ENCODE measurements around the gene MGLL.

The MGLL gene

GRCh38 chr3:127822041-127822681 lies at the start of gene MGLL:
MGLL (minus strand) TSS chr3:127822515; CDS start chr3:127822318, 197 bp downstream.
- peak; percentile 48 for DNase-seq (ENCODE audit: low spot score)

- no peak for DNase-seq (ENCODE audit: low spot score)
Observed at GRCh38 chr3:127870156-127870555, 47.8 kb upstream of the MGLL start.

- no peak for DNase-seq (ENCODE audit: low spot score)
Observed at GRCh38 chr3:127867986-127868385, 45.7 kb upstream of the MGLL start.

- no peak for DNase-seq (ENCODE audit: low spot score)
Observed at GRCh38 chr3:127867412-127867811, 45.1 kb upstream of the MGLL start.

- no peak for DNase-seq (ENCODE audit: low spot score)
Observed at GRCh38 chr3:127865941-127866340, 43.6 kb upstream of the MGLL start.

GRCh38 chr3:127860211-127860696 lies 37.9 kb upstream of the MGLL start:
- DNase-seq (ENCODE audit: low spot score) = no peak

GRCh38 chr3:127859730-127860129 lies 37.4 kb upstream of the MGLL start:
- DNase-seq (ENCODE audit: low spot score) = no peak

GRCh38 chr3:127858937-127859336 lies 36.6 kb upstream of the MGLL start:
- DNase-seq (ENCODE audit: low spot score) = no peak

- DNase-seq (ENCODE audit: low spot score) = peak; percentile 13
Observed at GRCh38 chr3:127858521-127858920, 36.2 kb upstream of the MGLL start.

GRCh38 chr3:127857333-127857732 lies 35.0 kb upstream of the MGLL start:
- peak; percentile 10 for DNase-seq (ENCODE audit: low spot score)

- no peak for DNase-seq (ENCODE audit: low spot score)
Observed at GRCh38 chr3:127856801-127857200, 34.5 kb upstream of the MGLL start.

- DNase-seq (ENCODE audit: low spot score) = no peak
Observed at GRCh38 chr3:127855246-127855645, 32.9 kb upstream of the MGLL start.

- DNase-seq (ENCODE audit: low spot score) = no peak
Observed at GRCh38 chr3:127853681-127854080, 31.4 kb upstream of the MGLL start.

GRCh38 chr3:127851899-127852298 lies 29.6 kb upstream of the MGLL start:
- DNase-seq (ENCODE audit: low spot score) = no peak

- DNase-seq (ENCODE audit: low spot score) = peak; percentile 40
Observed at GRCh38 chr3:127849368-127849767, 27.1 kb upstream of the MGLL start.

- DNase-seq (ENCODE audit: low spot score) = peak; percentile 83
Observed at GRCh38 chr3:127848131-127849129, 26.1 kb upstream of the MGLL start.

GRCh38 chr3:127847236-127847720 lies 25.0 kb upstream of the MGLL start:
- peak; percentile 18 for DNase-seq (ENCODE audit: low spot score)

GRCh38 chr3:127846576-127846975 lies 24.3 kb upstream of the MGLL start:
- peak; percentile 36 for DNase-seq (ENCODE audit: low spot score)

GRCh38 chr3:127844326-127844942 lies 22.1 kb upstream of the MGLL start:
- DNase-seq (ENCODE audit: low spot score) = no peak

GRCh38 chr3:127840671-127841070 lies 18.4 kb upstream of the MGLL start:
- DNase-seq (ENCODE audit: low spot score) = no peak

- no peak for DNase-seq (ENCODE audit: low spot score)
Observed at GRCh38 chr3:127839099-127839498, 16.8 kb upstream of the MGLL start.

All from Ammon's horn (tissue), 1 donor.